Anterior cingulate cortex (tissue), 58 donors: Measurements from ENCODE around the gene OR4A47.
"Not testable (repeated sequence)": the region's sequence is repeated elsewhere in the genome, so short reads cannot be mapped to it uniquely, and the experiment has no call there.

ENCODE experiments used
- DNase-seq, 58 donors: peaks; one replicate each; lab custom pipeline; 2025; lab: John Stamatoyannopoulos, UW

OR4A47 gene

GRCh38 chr11:48488493-48488892, at the start of gene OR4A47:
Gene OR4A47 (plus strand): TSS chr11:48488793. CDS start chr11:48488793, 0 bp downstream.
- DNase-seq, result not testable (repeated sequence)

- DNase-seq, result not testable (repeated sequence)
These were observed 32.7 kb upstream of the OR4A47 start for GRCh38 chr11:48455909-48456308.

GRCh38 chr11:48473966-48474365, 14.6 kb upstream of the OR4A47 start:
- peak in 3 of 58 donors; percentile 1 to 2 (median 1) for DNase-seq

- not testable (repeated sequence) for DNase-seq
These were observed 13.9 kb upstream of the OR4A47 start for GRCh38 chr11:48474703-48475102.

- not testable (repeated sequence) for DNase-seq
These were observed 17.6 kb downstream of the OR4A47 start for GRCh38 chr11:48506169-48506568.

GRCh38 chr11:48538991-48539390, 50.4 kb downstream of the OR4A47 start:
- no peak for DNase-seq
